Stimulated activated CD4-positive, alpha-beta T cell treated with anti-CD3 and anti-CD28 coated beads, Interleukin-1b, Interleukin-23, amount 100 ng/mL, for 1 hour (primary cell): ENCODE data around the gene DKC1.

Experiments used
- DNase-seq, 2 donors: peaks; one replicate each; pipeline ENCODE4 v3.0.0-alpha.2; 2020; ENCODE audit warnings: low read depth in 2 of 2

The DKC1 gene

DNA sequence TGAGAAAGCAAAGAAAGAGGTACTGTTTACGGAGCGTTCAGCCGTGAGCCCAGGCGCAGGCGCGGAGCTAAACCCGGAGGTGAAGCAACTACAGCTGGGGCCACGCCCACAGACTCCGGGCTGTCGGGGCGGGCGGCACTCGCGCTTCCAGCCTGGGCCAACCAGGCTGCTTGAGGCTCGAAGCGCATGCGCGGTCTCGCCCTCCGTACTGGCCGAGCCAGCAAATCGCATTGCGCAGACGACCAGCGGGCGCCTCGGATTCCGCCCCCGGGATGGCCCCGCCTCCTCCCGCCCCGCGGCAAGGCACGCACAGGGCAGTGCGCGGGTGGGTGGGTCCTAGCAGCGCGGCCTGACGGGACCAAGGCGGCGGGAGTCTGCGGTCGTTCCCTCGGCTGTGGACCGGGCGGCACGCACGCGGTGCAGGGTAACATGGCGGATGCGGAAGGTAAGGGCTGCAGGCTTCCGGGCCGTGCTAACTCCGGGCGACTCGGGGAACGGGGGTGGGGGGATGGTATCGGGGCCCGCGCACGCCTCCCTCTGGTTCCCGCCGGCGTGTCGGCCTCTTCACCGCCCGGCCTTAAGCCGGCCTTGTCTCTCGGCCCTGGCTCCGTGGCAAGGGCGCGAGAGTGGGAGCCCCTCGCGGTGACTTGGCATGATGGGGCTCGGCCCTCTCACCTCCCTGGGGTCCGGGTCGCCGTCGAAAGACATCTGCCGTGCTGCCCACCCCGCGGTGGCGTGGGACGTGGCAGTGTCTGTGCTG lies at the start of gene DKC1:
Gene DKC1 (plus strand): TSS at position 328 of the 760 bp plus-strand sequence. CDS start 102 bp downstream, at position 430.
- DNase-seq, result peak; percentile 85 to 87

DNA sequence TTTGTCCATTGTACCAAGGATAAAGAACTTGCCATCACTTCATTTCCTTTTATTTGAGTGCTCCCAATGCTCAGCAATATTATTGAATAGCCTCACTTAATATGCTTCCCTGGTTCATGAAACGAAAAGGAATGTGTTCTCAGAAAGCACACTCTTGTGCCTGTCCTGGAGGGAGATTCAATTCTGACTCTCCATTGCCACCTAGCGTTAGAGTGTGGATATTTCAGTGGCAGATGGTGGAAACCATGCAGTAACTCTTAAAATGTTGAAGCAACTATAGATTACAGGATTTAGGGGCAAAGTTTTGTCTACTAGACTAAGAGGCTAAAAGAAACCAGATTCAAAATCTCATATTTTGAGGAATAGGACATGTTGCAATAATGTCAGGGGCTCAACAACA lies 47.7 kb upstream of the DKC1 start:
- DNase-seq, result no peak

DNA sequence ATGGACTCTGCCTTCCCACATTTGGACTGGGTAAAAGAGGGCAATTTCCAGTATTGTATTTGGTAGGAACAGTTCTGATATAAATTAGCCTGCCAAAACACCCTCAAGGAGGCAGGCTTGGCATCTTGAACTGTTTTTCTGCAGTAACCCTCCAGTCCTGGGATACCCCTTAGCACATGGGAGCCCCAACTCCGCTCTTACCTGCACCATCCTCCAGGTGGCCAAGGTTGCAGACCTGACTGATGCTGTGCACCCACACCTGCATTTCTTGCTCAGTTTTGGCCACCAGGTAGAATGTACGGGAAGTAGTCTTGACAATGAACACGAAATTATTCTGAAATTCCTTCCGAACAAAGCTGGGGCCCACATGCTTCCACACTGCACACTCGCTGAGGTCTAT lies 46.8 kb upstream of the DKC1 start:
- no peak for DNase-seq

DNA sequence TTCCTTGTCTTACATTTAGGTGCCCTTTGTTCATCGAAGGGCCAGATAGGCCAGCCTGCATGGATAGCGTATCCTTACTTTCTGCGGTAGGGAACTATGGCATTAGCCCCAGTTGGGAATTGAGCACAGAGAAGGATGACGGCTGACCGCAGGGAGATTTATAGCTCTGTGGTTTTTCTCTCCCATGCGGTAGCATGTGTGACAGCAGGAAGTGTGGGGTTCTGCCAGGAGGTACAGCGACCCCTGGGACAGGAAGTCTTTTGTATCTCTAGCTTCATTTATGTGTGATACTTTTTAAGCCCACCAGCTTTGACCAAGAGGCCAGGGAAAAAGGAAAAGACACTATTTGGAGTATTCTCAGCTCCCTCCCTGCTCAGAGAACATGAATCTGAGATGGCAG lies 44.8 kb upstream of the DKC1 start:
- no peak for DNase-seq

DNA sequence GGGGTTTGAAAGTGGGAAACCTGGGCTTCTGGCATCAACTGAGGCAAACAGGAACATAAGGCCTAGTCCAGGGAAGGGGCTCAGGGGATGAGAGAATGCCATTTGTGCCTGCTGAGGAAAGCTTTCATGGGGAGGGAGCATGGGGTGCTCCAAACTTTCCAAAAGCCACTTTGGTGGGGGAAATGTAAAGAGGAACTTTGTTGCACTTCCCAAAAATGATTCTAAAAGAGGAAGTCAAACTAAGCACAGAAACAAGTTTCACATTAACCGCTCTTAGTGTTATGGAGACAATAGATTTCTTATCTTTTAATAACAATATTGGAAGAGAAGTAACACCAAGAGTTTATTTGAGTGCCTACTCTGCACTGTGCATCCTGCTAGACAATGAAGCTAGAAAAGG lies 44.0 kb upstream of the DKC1 start:
- DNase-seq, result no peak

DNA sequence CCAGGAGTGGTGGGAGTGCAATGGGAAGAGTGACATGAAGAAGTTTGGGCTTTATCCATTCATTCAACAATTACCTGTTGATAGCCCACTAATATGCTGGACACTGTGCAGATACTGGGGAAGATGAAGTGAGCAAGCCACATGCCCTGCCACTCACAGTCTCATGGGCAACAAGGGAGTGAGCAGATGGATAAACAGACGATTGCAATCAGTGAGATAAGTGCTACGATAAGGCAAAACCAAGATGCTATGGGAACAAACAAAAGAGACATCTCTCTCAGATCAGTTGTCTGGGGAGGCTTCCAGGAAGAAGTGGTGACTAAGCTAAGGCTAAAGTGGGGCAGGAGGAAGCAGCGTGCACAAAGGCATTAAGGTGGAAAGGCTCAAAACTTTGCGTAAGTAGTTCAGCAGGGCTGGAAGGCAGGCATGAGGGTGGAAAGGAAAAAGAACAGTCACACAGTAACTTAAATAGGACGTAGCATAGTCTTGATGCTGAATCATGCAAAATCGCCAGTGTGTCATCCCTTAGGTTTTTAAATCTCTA lies 43.5 kb upstream of the DKC1 start:
- no peak for DNase-seq

DNA sequence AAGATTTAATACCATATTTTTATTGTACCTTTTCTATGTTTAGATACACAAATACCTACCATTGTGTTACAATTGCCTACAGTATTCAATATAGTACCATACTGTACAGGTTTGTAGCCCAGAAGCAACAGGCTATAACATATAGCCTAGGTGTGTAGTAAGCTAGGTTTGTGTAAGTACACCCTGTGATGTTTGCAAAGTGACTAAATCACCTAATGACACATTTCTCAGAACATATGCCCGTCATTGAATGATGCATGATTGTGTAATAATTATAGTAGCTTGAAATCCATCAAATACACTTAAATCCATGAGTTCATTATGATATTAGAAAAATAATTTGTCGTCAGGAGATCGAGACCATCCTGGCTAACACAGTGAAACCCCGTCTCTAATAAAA lies 42.6 kb upstream of the DKC1 start:
- DNase-seq, result no peak

DNA sequence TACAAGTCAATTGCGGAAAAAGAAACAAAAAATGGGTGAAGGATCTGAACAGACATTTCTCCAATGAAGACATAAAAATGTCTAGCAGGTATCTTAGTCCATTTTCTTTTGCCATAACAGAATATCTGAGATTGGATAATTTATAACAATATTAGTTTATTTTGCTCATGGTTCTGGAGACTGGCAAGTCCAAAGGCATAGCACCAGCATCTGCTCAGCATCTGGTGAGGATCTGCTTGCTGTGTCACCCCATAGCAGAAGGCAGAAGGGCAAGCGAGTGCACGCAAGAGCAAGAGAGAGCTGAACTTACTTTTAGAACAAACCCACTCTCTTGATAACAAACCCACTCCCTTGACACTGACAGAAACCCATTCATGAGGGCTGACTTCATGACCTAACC lies 41.5 kb upstream of the DKC1 start:
- DNase-seq, result no peak

DNA sequence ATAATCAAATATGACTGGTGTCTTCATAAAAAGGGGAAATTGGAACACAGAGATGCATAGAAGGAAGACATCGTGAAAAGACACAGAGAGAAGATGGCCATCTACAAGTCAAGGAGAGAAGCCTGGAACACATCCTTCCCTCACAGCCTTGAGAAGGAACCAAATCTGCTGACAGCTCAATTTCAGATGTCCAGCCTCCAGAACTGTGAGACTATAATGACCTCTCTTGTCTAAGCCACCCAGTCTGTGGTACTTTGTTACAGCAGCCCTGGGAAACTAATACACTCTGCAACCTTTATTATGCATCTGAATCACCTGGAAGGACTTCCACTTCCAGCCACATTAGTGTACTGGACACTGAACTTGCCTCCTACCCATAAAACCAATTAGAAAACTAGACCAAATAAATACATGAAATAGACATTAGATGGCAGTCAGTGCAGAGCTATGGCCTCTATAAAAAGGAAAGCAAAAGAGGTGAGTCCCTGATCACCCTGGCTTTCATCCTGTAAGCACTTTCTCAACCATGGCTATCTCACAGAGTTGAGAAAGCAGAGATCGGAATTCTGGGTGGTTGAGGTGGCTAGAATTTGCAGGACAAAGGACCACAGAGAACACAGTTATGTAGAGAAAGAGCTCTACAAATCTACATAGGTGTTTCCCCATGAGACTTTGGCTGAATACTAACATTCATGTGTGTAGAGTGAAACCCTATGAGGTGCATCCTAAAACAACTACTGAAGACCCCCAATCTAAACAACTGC lies 37.5 kb upstream of the DKC1 start:
- DNase-seq, result no peak

DNA sequence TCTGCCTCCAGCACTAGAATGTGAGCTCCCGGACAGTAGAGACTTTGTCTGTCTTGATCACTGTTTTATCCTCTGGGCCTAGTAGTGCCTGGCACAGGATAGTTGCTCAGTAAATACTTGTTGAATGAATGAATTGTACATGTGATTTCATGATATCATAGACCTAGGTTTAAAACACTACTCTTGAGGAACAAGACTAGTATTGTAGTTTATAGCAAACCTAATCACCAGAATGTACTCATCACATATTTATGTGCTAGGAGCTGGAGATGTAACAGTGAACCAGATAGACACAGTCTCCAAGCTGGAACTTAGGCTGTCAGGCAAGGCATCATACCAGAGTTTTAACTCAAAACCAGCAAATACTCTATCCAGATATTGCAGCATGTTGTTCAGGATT lies 35.2 kb upstream of the DKC1 start:
- DNase-seq, result no peak

DNA sequence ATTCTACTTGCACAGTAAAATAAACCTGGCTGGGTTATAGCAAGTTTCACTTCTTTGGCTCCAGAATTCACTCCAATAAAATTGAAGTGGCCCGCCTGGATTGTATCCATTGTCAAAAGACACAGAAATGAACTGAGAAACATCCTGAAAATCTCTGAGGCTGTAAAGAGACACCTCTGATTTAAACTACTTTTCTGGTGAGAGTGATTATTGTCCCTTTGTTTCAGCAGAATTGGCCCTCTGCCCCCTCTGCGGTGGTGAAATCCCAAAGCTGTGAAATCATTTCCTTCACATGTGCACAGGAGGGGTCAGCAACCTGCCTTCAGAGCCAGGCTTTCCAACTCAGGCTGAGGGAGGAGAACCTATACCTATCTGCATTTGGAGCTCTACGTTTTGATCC lies 34.8 kb upstream of the DKC1 start:
- DNase-seq, result no peak

DNA sequence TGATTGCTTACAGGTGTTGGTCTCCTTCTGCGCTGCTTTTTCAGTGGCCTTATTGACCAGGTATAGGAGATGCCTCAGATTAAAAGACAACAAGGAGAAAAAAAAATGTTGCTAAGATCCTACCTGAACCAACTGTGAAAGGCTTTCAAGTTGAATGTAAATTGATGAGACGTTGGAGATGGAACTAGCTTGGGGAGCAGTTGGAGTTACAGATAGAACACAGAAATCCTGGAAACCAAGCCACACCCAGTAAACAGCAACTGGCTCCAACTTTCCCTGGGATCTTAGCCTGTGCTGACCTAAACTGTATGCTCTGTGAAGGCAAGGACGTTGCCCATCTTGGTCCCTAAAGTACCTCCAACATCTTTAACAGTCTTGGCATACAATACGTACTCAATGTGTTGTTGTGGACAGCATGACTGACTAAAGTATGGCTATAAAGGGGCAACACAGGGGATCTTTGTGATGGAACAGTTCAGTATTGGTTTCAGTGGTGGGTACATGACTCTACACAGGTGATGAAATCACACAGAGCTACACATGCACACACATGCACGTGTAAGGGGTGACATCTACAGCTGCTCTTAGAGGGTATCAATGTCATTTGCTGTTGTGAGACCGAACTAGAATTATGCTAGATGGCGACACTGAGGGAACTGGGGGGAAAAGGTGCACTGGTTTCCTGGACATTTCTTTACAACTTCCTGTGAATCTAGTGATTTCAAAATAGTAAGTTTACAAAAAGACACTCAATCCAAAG lies 34.1 kb upstream of the DKC1 start:
- no peak for DNase-seq

DNA sequence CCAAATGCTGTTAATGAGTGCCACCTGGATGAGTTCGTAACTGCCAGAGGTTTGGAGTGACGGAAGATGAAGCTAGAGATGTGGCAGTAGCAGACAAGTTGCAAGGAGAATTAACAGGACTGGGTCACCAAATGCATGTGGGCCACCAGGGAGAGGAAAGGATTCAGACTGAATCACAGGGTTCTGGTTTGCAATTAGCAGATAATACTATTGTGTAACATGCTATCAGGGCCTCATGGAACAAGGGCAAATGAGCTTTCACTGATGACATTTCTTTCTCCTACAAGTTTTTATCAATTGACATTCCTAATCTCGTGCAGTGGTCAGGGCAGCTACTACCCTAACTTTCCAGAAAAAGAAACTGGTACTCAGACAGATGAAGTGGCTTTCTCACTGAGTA lies 33.2 kb upstream of the DKC1 start:
- no peak for DNase-seq

DNA sequence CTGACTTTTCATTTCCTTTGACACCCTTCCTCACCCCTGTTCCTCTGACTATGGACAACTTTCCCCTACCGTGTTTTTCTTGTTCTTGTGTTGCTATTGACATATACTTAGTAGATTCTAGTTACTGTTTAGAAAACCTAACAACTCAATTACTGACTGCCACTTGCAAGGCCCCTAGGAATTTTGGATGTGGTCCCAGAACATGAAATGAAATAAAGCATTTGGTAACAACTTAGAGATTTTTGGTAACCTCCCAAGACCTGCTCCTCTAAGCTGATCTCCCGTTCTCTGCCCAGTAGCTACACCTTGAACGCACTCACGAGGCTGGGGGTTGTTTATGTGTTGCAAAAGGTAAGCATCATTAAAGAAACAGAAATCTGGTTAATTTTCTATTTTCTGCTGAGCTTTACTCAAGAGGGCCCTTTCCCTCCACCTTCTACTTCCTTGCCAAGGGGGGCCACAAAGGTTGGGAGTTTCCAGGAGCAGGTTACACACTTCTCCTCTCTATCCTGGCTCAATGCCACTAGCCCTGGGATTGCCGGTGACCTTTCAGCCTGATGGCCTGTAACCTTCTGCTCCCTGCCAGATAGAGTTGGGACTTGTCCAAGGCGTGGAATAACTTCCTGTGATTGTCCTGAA lies 32.3 kb upstream of the DKC1 start:
- no peak for DNase-seq

DNA sequence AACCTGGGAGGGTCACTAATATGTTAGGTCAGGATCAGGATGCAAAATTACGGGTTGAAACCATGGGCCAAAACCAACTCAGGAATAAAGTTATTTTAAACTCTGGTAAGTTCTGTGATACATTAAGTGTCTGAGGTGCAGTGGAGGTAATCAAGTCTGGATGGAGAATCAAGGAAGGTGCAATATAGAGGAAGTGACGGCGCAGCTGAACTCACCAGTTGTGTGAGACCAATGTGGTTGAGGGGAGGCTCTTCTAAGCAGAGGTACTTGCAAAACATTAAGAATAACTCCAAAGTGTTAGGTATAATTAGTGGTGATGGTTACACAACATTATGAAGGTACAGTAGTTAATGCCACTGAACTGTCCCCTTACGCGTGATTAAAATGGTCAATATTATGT lies 31.5 kb upstream of the DKC1 start:
- no peak for DNase-seq

DNA sequence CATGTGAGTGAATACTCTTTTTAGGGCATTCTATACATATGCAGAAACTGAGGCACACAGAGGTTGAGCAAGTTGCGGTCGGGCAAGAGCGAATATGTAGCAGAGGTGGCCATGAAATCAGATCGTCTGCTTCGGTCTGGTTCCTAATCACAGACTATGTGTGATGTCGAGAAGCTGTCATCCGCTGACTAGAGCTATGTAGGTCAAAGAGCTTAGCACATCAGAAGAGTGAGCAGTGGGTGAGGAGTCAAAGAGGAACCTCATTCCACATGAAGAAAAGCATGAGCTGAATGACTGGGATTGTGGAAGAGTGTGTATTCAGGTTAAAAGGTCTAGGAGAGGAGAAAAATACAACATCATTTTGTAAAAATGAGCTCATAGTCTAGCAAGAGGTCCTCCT lies 30.8 kb upstream of the DKC1 start:
- DNase-seq, result no peak

DNA sequence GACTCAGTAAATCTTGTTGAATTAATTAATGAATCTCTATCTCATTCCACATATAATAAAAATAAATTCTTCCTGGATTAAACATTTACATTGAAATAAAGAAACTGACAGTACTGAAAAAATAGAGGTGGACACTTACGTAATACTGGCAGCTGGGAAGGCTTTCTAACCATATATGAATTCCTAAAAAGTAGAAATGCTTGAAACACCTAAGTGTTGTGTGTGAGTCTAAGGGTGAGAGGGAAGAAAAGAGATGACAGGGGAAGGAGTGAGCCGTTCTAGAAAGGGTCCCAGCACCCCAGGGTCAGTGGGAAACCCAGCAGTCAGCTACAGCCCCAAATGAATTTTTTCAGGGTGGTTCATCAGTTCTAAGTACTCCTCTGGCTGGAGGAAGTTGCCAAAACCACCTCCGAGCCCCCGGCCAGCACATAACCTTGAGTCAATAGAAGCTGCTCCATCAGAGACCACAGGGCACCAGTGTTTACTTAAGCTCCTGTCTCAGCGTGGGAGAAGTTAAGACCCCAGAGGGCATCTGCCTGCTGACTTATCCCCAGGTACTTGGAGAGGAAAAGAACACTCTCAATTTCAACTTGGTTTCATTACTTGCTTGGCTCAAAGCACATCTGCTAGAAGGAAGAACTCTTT lies 30.1 kb upstream of the DKC1 start:
- DNase-seq, result no peak

DNA sequence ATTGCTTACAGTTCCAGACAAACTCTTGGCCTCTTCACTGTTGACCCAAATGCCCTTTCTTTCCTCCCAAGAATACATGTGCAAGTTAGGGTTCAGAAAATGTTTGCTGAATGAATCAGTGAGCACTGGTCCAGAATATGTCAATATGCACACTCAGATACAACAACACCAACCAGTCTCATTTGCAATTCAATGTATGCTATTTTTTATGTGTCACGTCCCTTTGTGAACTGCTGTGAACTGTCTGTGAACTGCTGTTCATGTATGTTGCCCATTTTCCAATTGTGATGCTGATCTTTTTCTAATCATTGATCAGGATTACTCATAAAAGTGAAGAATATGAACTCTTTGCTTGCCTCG lies 29.6 kb upstream of the DKC1 start:
- no peak for DNase-seq

DNA sequence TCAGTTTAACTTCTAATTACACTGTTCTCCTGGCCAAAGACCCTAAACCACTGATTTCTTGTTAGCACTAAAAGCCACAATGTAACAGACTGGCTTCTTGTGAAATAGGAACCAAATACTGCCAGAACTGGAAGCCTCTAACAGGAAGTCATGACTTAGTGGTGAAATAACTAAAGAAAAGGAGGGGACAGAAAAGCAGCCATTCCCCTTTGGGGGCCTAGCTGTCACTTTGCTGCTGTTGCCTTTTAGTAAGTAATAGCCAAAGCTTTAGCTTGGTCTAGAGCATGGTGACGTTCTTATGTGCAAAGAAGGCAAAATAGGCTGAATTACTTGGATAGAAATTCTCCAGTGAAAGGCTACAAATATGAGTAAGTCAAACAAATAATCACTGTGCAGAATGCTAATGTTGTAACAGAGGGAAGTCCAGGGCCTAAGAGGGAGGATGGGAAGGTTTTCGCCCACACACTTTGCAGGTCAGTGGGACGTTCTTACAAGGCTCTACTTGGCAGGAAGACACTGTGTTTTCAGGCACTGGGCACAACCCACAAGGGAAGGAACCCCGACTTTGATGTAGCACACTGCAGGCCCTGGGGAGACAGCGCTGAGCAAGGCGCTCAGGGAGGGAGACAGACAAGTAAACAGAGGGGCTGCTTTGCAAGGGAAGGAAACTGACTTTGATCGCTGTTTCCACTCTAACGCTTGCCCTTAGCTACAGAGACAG lies 28.4 kb upstream of the DKC1 start:
- DNase-seq, result no peak

DNA sequence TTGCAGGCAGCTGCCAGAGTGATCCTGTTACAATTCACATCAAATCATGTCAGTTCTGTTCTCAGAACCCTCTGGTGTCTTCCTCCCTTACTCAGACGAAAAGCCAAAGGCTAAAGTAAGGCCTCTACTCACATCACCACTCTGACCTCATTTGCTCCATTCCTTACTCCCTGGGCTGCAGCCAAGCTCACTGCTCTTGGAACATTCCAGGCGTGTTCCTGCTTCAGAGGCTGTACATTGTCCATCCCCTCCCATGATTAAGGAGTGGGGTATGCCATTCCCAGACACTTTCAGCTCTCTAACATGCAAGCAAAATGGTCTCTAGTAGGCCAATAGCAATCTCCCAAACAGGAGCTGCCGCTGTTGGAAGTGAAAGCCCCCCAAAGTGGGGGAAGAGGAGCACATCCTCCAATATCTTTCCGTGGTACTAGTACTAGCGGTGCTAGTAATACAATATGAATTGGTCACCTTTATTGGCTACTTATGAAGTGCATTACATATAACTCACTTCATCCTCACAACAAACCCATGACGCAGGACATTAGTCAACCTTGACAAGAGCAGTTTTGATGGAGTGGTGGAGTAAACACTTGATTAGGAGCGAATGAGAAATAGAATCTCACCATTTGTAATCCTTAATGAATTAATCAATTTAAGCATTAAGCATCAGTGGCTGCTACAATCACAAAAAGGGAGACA lies 26.8 kb upstream of the DKC1 start:
- no peak for DNase-seq
